ENCODE results near the gene COBLL1.

GRCh38 chr2:164697688-164698461 is 143.7 kb downstream of the COBLL1 start:
- TF ChIP-seq CTCF (IDR thresholded peaks at IDR 0.05) (peak; percentile 67), EZH2phosphoT487 (IDR thresholded peaks at IDR 0.05) (no peak)

Measured in neural progenitor cell (in vitro differentiated cells).